ENCODE data around the gene STK32A.
"Not testable (repeated sequence)": the region's sequence is repeated elsewhere in the genome, so short reads cannot be mapped to it uniquely, and the experiment has no call there.

STK32A gene

DNA sequence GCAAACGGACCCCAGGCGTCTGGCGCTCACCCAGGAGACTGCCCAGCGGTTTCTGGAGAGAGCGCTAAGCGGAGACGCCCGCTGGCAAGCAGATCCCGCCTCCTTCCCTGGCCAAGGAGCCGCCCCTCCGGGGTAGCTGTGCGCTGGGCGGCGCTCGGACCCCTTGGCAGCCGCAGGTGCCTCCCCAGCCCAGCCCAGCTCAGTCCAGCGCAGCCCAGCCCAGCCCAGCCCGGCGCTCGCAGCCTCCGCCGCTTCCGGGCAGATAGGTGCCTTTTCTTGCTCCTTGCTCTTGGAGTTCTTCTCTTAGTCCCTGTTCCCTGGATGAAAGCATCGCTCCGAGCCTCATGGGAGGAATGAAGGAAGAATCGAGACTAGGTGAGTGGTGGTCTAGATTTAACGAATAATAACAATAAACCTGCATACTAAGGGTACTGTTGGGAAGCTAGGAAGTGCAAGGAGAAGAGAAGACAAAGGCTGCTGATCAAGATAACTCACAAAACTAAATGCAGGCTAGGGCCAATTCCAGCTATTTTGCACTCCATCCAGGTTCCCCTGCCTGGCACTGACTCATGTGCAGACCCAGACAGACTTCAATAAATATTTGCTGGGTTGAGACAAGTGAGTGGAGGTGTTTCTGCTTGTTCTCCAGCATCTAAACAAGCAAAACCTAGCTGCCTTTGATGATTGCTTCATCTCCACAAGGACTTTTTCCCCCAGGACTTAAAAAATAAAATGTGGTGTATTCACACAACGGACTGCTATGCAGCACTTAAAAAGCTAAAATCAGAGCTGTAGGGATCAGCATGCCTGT, at the start of gene STK32A:
STK32A (plus strand) TSS at position 202 of the 811 bp plus-strand sequence. CDS start 4,609 bp downstream, outside the sequence.
- DNase-seq (ENCODE audit: low spot score) = peak; percentile 48

DNA sequence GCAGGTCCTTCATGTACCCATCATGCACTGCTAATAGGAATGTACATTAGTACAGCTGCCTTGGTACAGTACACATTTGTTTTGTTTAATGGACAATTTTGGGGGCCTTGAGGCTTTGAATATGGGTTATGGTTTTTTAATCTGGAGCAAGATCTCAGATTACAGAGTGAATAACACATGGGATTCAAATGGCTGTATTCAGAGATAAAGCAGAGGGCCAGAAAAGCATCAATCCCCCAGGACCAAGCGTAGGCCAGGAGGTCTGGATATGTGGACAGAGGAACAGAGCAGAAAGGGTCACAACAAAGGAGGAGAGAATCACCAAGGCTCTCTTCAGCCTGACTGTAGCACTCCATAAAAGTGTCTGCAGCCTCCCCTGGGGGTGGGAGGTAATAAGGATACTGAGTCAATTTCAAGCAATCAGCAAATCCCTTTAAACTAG, 47.7 kb upstream of the STK32A start:
- DNase-seq (ENCODE audit: low spot score) = no peak

DNA sequence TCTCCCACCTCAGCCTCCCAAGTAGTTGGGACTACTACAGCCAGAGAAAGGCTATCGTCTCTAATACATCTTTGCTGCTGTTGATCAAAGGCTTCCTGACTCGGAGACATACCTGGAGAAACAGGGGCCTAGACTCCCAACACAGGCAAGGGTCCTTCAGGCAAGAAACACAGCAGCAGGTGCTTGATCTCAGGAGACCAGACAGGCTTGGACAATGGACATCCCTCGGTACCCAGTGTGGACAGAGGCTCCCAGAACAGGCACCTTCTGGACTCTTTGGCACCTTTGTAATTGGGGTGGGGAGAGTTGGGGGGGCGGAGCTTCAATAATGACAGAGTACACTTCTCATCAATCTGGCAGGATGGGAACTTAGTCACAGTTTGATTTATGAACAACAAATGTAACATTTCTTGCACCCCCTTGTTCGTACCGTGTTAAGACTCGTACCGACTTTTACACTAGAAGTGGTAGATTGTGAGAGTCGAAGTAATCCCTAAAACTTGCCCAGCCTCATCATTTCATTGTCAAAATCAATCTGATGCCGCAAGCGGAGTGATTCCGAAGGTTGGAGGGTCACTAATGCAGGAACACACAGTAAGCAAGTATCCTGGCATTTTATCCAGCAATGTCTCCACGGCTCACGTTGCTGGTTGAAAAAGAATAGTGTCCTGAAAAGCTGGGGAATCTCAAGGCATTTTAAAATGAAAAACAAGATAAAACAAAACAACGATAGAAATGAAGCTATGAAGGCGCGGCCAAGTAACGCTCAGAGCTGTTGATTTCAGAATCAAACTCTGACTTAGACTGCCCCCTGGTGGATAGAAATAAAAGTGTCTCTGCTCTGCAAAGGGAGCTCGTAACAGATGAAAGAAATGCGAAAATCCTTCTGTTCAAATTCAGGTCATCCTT, 46.4 kb upstream of the STK32A start:
- peak; percentile 79 for DNase-seq (ENCODE audit: low spot score)

DNA sequence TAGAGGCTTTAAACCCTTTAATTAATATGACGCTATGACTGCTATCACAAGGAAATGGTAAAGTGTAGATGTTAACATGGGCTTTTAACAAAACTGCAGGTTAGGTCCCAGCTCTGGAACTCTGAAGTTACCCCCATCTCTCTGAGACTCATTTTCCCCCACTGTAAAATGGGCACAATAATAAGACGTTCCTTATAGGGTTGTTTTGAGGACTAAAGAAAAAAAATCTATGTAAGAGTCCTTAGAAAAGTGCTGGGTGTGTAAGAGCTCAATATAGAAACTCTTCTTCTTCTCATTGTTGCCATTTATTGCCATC, 45.8 kb upstream of the STK32A start:
- DNase-seq (ENCODE audit: low spot score) = no peak

DNA sequence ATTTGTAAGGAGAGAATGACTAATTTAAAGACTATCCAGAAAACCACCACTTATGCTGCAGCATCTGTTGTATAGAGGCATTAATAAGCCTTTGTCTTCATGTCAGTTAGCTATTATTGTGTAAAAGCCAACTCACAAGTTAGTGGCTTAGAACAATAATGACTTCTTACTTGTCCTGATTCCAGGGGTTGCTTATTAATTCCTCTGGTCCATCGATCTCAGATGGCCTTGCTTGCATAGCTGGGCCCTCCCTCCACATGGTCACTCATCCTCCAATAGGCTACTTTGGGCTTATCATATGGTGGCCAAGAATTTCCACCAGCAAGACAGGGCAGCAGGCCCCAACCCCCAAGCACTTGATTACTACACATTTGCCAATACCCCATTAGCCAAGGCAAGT, 44.5 kb upstream of the STK32A start:
- no peak for DNase-seq (ENCODE audit: low spot score)

DNA sequence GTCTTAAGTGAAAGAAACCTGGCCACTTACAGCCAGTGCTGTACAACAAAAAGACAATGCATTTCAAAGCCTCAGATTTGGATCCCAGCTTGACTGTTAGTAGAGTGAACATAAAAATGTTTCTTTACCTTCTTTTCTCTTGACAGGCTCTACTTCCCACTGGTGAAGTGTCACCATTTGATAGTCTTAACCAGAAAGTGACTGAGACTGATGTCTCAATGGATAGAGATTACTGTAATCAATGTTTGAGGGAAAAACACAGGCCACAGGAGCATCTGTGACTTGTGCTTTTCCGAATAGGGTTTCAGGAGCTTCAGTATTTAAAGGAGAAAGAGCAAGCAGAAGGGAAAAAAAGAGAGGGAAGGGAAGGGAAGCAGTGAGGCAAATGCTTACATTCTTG, 41.7 kb upstream of the STK32A start:
- no peak for DNase-seq (ENCODE audit: low spot score)

DNA sequence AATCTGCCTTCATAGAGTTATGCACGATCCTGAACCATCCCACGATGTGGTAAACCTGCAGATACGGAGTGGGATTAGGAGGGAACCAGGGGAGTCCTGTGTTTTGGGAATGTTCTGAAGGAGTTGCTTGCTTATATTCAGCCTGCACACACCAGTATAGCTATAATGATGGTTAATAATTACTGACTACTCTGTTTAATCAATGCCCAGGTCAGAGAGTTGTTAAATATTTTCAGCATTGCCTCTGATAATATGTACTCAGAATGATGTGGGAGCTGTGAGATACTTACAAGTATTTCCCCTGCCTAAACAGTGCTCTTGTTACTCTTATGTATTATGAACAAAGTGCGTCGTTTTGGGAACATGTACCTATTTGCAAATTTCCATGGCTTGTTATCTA, 34.8 kb upstream of the STK32A start:
- no peak for DNase-seq (ENCODE audit: low spot score)

DNA sequence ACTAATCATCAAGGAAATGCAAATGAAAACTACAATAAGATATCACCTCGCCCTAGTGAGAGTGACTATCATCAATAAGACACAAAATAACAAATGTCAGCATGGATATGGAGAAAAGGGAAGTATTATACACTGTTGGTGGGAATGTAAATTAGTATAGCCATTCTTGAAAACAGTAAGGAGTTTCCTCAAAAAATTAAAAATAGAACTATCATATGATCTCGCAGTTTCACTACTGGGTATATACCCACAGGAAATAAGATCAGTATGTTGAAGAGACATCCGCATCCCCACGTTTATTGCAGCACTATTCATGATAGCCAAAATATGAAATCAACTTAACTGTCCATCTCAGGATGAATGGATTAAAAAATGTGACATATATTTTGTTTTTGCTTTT, 31.6 kb upstream of the STK32A start:
- DNase-seq (ENCODE audit: low spot score) = no peak

DNA sequence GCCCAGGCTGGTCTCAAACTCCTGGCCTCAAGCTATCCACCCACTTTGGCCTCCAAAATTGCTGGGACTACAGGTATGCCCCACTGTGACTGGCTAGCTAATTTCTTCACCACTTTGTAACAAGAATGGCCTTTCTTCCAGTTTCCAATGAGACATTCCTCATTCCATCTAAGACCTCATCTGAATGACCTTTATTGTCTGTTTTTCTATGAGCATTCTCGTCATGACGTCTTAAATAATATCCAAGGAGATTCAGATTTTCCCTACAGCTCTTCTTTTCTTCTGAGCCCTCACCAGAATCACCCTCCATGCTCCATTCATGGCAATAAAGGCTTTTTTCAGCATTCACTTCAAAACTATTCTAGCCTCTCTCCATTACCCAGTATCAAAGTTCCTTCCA, 30.2 kb upstream of the STK32A start:
- DNase-seq (ENCODE audit: low spot score) = no peak

DNA sequence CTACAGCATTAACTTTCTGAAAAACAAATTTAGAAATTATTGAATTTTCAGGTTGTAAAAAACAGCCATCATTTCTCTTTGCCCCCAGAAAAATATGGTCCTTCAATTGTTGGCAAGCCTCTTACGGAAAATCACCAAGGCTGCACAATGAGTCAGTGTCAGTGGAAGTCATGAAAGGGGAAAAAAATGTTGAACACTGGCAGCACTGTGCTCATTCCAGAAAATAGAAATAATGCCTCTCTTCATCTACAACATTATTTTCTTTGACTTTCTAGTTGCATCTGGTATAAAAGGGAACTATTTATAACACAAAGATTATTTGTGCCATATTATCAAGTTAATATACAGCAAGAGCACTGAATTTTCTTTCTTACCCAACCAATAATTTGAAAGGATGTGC, 26.7 kb upstream of the STK32A start:
- no peak for DNase-seq (ENCODE audit: low spot score)

DNA sequence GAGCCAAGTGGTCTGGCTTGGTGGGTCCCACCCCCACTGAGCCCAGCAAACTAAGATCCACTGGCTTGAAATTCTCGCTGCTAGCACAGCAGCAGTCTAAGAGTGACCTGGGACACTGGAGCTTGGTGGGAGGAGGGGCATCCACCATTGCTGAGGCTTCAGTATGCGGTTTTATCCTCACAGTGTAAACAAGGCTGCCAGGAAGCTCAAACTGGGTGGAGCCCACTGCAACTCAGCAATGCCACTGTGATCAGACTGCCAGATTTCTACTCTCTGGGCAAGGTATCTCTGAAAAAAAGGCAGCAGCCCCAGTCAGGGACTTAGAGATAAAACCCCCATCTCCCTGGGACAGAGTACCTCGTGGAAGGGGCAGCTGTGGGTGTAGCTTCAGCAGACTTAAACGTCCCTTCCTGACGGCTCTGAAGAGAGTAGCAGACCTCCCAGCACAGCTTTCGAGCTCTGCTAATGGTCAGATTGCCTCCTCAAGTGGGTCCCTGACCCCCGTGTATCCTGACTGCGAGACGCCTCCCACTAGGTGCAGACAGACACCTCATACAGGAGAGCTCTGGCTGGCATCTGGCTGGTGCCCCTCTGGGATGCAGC, 18.2 kb upstream of the STK32A start:
- no peak for DNase-seq (ENCODE audit: low spot score)

DNA sequence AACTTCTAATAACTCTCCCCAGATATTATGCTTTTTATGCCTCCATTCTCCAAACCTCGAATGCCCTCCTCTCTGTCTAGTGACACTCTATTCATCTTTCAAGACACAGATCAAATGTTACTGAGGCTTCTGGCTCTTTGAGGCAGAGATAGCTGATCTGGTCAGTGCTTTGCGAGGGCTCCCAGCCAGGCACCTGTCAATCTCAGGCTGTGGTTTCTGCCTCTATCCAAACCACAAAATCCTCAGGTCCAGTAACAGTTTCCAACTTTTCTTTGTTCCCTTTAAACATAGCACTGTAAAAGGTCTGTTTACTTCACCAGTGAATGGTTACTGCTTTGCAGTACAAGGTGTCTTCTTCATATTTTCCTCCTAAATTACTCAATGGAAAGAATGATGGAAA, 11.5 kb upstream of the STK32A start:
- DNase-seq (ENCODE audit: low spot score) = no peak

DNA sequence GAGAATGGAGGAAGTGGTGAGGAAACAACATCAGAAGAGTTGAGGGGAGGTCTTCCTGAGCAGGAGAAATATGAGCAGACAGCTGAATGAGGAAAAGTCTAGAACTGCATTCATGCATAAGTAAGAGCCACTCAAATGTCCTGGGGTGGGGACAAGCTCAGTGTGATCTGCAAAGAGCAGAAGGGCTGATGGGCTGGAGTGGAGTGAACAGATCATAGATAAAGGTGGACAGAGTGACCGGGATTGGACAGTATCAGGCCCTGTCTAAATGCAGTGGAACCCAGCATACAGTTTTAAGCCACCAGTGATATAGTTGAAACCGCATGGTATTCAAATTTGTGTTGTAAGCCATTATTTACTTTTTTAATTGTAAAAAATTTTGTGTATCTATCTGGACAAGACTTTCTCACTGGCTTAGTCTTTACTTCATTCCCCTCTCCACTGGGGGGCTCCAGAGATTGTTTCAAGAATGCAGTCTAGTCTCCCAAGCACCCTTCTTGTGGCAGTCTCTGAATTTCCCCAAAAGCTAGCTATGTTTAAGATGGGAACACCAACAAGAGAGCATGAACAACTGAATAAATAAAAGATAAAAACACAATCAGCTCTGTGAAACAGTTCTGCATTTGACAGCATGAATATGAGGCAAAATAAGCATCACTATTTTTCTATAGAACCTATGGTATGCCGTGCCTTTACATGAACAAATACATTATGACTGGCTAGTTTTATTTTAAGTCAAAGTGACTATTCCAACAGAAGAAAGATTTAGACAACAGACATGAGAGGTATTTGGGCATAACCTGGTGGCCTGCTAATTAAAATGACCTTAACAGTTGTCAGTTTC, 10.7 kb upstream of the STK32A start:
- peak; percentile 79 for DNase-seq (ENCODE audit: low spot score)

DNA sequence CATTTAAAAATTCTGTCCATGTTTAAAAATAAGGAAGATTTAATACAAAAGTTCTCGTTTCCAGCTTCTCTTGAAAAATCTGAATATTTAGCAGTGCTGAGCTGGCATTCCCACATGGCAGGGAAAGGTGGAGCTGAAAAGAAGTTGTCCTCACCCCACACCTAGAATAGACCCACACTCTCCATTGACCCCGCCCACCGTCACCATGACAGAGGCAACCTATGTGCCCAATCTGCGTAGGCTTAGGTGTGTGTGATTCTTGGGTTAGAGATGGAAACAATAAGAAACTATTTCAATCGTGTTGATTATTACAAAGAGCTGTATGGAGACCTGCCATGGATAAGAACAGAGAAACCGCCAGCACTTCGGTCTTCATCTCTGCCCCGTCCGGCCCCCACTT, 8.9 kb upstream of the STK32A start:
- no peak for DNase-seq (ENCODE audit: low spot score)

DNA sequence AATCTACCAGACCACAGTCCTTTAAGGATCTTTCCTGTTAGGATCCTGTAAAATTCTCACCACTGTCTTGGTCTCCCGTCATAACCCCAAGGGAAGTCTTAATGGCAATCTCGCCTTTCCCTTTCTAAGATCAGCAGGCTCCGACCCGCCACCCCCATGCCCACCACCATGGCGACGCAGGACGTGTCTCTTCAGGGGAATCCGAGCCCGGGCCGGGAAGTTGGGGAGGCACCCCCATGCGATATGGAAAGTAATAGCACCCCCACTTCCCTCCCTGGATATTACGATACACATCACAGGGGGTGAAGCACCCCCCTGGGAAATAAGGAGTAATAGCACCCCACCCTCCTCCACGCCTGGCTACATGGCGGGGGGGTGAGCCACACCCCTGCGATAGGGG, 8.3 kb upstream of the STK32A start:
- no peak for DNase-seq (ENCODE audit: low spot score)

DNA sequence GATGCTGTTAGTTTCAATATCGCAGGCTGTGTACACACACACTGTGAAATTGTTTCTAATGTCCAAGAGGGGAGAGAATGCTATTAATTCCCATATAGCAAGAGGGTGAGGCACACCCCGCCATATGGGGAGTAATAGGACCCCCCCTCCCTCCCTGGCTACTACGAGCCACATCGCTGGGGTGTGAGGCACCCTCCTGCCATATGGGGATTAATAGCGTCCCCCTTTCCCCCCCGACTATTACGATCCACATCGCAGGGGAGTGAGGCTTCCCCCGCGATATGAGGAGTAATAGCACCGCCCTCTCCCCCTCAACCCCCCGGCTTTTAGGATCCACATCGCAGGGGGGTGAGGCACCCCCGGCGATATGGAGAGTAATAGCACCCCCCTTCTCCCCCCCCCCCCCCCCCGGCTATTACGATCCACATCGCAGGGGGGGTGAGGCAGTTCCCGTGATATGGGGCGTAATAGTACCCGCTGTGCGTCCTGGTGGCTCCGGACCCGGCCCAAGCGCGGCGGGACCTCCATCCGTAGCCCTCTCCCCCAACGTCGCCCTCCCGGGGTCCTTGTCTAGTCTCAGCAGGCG, 494 bp upstream of the STK32A start:
- peak; percentile 5 for DNase-seq (ENCODE audit: low spot score)

DNA sequence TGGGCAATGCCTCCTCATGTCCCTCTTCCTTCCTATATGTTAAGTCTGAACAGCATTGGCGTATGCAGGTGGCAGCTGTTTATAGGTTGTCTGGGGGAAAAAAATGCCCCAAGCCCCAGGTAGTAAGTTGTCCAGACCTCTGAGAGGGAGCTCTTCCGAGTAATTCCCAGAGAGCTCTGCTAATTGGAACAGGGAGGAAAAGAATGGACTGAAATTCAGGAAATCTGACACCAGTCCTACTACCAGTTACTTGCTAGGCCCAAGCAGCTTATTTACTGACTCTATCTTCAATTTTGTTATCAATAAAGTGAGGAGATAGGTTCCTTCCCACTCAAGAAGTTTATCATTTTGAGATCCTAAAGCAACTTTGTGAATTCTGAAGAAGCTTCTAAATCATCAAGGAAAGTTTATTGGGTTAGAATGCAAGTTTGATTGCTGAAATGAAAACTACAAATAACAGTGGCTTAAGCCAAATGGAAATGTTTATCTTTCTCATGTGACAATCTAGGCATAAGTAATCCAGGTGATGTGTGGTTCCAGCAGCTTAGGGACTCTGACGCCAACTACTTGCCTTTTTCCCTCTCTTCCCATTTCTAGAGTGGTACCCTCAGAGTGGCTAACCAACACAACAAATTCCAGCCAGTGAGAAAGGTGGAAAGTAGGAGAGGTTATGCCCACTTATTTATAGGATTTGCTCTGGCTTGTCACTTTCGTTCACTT, 5.6 kb downstream of the STK32A start:
- no peak for DNase-seq (ENCODE audit: low spot score)

DNA sequence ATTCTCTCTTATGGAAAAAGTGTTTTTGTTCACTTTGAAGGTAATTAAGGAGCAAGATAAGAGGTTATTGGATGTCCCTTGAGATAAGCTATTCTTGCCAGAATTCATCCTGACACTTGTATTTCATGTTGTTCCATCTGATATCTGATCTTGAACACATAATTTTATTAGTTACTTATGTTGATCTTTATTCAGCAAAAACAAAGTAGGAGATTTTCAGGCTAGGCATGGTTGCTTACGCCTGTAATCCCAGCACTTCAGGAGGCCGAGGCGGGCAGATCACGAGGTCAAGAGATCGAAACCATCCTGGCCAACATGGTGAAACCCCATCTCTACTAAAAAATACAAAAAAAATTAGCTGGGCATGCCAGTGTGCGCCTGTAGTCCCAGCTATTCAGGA, 8.4 kb downstream of the STK32A start:
- DNase-seq (ENCODE audit: low spot score) = not testable (repeated sequence)

DNA sequence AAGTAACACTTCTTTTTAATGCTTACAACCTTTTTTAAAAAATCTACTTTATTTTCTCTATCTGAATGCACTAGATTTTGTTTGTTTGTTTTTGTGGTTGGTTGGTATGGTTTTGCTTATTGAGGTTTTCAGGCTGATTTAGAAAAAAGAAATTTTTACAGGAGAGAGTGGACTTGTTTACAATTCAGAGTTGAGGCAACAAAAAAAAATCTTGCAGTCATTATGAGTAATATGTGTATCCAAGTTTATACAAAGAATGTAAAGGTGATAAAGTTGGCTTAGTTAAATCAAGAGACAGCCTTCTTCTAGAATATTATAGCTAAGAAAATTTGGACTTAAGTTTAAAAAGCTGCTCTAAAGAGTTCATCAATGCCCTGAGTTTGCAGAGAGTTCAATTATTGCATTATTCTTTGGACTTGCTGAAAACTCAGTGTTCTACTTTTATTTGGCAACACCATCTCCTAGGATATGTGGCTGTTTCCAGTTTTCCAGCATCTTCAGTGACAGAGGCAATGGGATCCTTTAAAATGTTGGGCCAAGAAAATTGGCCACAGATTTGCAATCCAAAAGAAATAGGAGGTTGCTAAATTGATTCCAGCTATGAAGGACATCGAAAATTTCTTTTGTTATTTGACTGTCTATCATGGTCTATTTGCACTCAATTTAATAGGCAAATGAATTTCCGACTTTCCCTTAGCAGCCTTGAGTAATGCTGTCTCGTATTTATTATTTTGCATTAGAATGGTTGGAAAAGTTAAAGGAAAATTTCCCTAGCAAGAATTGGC, 10.7 kb downstream of the STK32A start:
- no peak for DNase-seq (ENCODE audit: low spot score)

DNA sequence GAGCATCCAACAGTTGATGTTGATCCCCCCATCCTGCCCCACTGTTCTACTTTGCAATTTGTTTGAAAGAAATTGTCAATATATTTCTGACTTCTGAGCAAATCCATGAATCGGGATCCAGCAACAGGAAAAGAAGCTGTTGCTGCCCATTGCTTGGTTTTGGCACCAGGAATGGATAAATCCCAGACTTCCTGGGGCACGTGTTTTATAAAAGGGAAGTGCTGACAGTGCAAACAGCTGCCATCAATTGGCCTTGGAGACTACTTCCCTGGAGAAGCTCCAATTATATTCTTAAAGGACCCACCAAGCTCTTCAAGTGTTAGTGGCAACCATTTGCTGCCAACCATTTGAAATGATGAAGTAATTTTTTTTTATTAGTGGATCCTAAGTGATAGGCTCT, 13.7 kb downstream of the STK32A start:
- no peak for DNase-seq (ENCODE audit: low spot score)

Data from GM03348 (cell line).